ENCODE results near the gene ZNF684. TPM values are rescaled to one million over a fixed set of nuclear protein-coding genes. Genes with fewer than 3 reads are reported as not detected.
"Not testable (repeated sequence)": the region's sequence is repeated elsewhere in the genome, so short reads cannot be mapped to it uniquely, and the experiment has no call there.

The ZNF684 gene
- total RNA-seq = 1 to 10 TPM; 1.2 to 5.3 (median 3.5) TPM

GRCh38 chr1:40531381-40532061 lies at the start of gene ZNF684:
ZNF684 (plus strand) TSS chr1:40531637; CDS start chr1:40533167, 1,530 bp downstream.
- H3K36me3 ChIP-seq = no peaks in the 10 kb centered on the region
- TF ChIP-seq, protein P1, sequence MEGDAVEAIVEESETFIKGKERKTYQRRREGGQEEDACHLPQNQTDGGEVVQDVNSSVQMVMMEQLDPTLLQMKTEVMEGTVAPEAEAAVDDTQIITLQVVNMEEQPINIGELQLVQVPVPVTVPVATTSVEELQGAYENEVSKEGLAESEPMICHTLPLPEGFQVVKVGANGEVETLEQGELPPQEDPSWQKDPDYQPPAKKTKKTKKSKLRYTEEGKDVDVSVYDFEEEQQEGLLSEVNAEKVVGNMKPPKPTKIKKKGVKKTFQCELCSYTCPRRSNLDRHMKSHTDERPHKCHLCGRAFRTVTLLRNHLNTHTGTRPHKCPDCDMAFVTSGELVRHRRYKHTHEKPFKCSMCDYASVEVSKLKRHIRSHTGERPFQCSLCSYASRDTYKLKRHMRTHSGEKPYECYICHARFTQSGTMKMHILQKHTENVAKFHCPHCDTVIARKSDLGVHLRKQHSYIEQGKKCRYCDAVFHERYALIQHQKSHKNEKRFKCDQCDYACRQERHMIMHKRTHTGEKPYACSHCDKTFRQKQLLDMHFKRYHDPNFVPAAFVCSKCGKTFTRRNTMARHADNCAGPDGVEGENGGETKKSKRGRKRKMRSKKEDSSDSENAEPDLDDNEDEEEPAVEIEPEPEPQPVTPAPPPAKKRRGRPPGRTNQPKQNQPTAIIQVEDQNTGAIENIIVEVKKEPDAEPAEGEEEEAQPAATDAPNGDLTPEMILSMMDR (IDR thresholded peaks at IDR 0.05) = no peak
- TF ChIP-seq POLR2A (IDR thresholded peaks at IDR 0.05) (peak in 1 of 4 donors; percentile 65), POLR2AphosphoS5 (IDR thresholded peaks at IDR 0.05) (peak; percentile 86), EP300 (IDR thresholded peaks at IDR 0.05) (no peak)
- H3K4me1 ChIP-seq = peaks cover 14 to 20% (median 15%) of the 10 kb centered on the region in 4 donors
- H3K4me3 ChIP-seq = peak within 1 kb of the TSS; percentile 46 to 68 (median 57)
- peak within 1 kb of the TSS; percentile 82 to 89 (median 83) for H3K27ac ChIP-seq
- DNase-seq (peak; percentile 81 to 94), ATAC-seq (ENCODE audit: low FRiP score in 2 of 2) (peak; percentile 99 to 100)
- no peaks in the 10 kb centered on the region for H3K9me3 ChIP-seq
- WGBS, 2 donors = 0 to 2% methylated on average over 13 to 33 of the region's 35 CpGs
- no peaks in the 10 kb centered on the region for H3K27me3 ChIP-seq

GRCh38 chr1:40495315-40495903 lies 36.0 kb upstream of the ZNF684 start:
- Histone ChIP-seq H3K4me1 (no peaks in the 10 kb centered on the region), H3K27ac (no peak overlapping the region), H3K36me3 (peaks cover 16 to 56% (median 33%) of the 10 kb centered on the region in 4 donors), H3K27me3 (no peaks in the 10 kb centered on the region), H3K4me3 (no peak overlapping the region), H3K9me3 (peaks cover 42 to 85% (median 75%) of the 10 kb centered on the region in 4 donors)
- TF ChIP-seq POLR2A (IDR thresholded peaks at IDR 0.05) (no peak), POLR2AphosphoS5 (IDR thresholded peaks at IDR 0.05) (no peak), EP300 (IDR thresholded peaks at IDR 0.05) (no peak)
- TF ChIP-seq, protein P1 (IDR thresholded peaks at IDR 0.05) = no peak
- ATAC-seq (ENCODE audit: low FRiP score in 2 of 2) (no peak), DNase-seq (no peak)
- 98 to 100% methylated on average over 4 of the region's 4 CpGs for WGBS, 2 donors

- 90 to 92% methylated on average over 4 of the region's 4 CpGs for WGBS, 2 donors
Measured at GRCh38 chr1:40502651-40503050, 28.8 kb upstream of the ZNF684 start.

DNA sequence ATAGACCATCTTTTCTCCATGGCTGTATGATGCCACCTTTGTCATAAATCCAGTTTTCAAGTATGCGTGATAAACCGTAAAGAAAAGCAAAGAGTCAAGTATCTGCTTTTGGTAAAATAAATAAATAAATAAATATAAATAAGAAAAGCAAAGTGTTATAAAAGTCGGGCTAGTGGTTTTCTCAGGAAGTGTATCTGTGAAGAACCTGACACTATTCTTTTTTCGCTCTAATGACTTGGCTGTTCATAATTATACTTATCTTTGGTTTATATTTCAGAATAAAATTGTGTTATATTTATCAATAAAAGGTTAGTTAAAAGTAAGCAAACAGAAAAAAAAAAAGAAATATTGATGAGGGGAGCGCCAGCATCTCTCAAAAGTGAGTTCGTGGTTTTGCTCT lies 23.5 kb upstream of the ZNF684 start:
- H3K36me3 ChIP-seq = no peaks in the 10 kb centered on the region
- peaks cover 7 to 13% (median 10%) of the 10 kb centered on the region in 4 donors for H3K4me1 ChIP-seq
- H3K27ac ChIP-seq = peak overlapping the region; percentile 70 to 81 (median 78)
- TF ChIP-seq POLR2AphosphoS5 (IDR thresholded peaks at IDR 0.05) (no peak), POLR2A (IDR thresholded peaks at IDR 0.05) (no peak), EP300 (IDR thresholded peaks at IDR 0.05) (no peak)
- TF ChIP-seq, protein P1 (IDR thresholded peaks at IDR 0.05) = no peak
- ATAC-seq (ENCODE audit: low FRiP score in 2 of 2) (no peak), DNase-seq (no peak)
- peak overlapping the region; percentile 67 to 83 (median 73) for H3K4me3 ChIP-seq
- WGBS, 2 donors = 60 to 63% methylated on average over 6 of the region's 6 CpGs
- H3K27me3 ChIP-seq = no peaks in the 10 kb centered on the region
- H3K9me3 ChIP-seq = peaks cover 0 to 19% (median 11%) of the 10 kb centered on the region in 4 donors

More at GRCh38 chr1:40502651-40503050, 28.8 kb upstream of the ZNF684 start:
- not testable (repeated sequence) for H3K4me1 ChIP-seq; H3K27me3 ChIP-seq; H3K36me3 ChIP-seq; DNase-seq; H3K4me3 ChIP-seq; ATAC-seq (ENCODE audit: low FRiP score in 2 of 2); H3K27ac ChIP-seq
- peaks cover 3 to 59% (median 49%) of the 10 kb centered on the region in 4 donors for H3K9me3 ChIP-seq
